ENCODE data around the gene NFIC.
A peak's percentile ranks its signal among the peaks of the same experiment; 100 is the strongest.

The NFIC gene

DNA sequence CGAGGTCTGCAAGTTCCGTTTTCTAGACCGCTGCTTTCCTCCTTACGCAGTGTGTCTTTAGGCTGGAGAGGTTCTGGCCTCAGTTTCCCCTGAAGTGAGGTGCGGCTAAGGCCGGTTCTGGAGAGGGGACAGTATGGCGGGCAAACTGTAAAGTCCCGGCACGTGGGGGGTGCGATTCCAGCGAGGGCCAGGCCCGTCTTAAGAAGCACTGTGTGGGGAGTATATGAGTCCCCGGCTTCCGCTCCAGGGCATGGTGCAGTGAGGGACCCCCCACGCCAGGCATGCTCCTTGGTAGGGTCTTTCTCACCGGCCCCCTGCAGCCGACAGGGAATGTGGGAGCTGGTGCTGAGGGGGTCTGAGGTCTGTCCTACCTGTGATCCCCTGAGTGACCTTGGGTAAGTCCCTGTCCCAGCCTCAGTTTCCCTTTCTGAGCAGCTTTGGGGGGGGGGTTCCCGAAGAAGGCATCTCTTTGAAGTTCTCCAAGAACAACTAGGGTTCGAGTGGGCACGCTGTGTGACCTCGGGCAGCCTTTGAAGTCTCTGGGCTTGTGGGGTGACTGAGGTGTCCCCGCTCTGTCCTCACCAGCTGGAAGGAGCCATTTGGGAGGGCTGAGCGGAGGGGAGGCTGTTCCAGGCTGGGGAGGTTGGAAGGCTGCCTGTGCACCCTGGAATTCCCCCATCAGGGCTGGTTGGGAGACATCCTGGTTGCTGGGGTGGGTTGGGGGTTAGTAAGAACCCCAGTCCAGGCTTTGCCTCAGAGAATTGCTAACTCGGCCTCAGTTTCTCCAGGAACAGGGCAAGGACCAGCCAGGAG is 1.5 kb downstream of the NFIC start:
- H3K36me3 ChIP-seq (ENCODE audit: control insufficient read depth in 1 of 2, insufficient read depth in 2 of 2, low read depth in 1 of 2, low read length in 2 of 2) = peaks cover 0 to under 1% of the 10 kb centered on the region in 2 experiments
- peaks cover 40% of the 10 kb centered on the region for H3K4me1 ChIP-seq (ENCODE audit: control insufficient read depth, insufficient read depth, low read depth, low read length)
- no peak overlapping the region for H2AFZ ChIP-seq (ENCODE audit: low read depth, low read length)
- peak overlapping the region in 1 of 2 experiments; percentile 74 for H3K4ac ChIP-seq (ENCODE audit: low read depth in 1 of 2, low read length in 2 of 2)
- peak overlapping the region; percentile 52 for H4K91ac ChIP-seq (ENCODE audit: low read length)
- H3K4me3 ChIP-seq (ENCODE audit: insufficient read depth in 1 of 2, low read depth in 1 of 2, low read length in 2 of 2) = peak overlapping the region; percentile 71 to 87
- peak overlapping the region; percentile 21 to 94 for H2BK12ac ChIP-seq (ENCODE audit: low read length in 2 of 2)
- H3K9me3 ChIP-seq (ENCODE audit: control insufficient read depth, low read length) = no peaks in the 10 kb centered on the region
- H3K27me3 ChIP-seq (ENCODE audit: control insufficient read depth in 1 of 2, insufficient read depth in 1 of 2, low read length in 2 of 2) = no peaks in the 10 kb centered on the region
- peaks cover 13% of the 10 kb centered on the region for H3K79me1 ChIP-seq (replicated peaks; ENCODE audit: low read length, poor library complexity, severe bottlenecking)
- peak overlapping the region; percentile 96 for H3K4me2 ChIP-seq (ENCODE audit: low read length, poor library complexity, severe bottlenecking)
- H3K23ac ChIP-seq (ENCODE audit: low read length in 2 of 2) = peak overlapping the region; percentile 29 to 97
- peak overlapping the region; percentile 86 for H3K9ac ChIP-seq (ENCODE audit: low read length)
- H3K27ac ChIP-seq (ENCODE audit: low read length, poor library complexity, severe bottlenecking) = peak overlapping the region; percentile 43
- no peak overlapping the region for H2BK5ac ChIP-seq (ENCODE audit: low read depth, low read length, poor library complexity, severe bottlenecking)
- WGBS = 24% methylated on average over 24 of the region's 24 CpGs
- H4K8ac ChIP-seq (ENCODE audit: low read length) = peak overlapping the region; percentile 88
- peak overlapping the region in 1 of 2 experiments; percentile 86 for H3K14ac ChIP-seq (ENCODE audit: low read length in 2 of 2)
- H3K18ac ChIP-seq (ENCODE audit: low read depth in 1 of 2, low read length in 2 of 2) = peak overlapping the region; percentile 67 to 89
- H2BK15ac ChIP-seq (ENCODE audit: low read depth, poor library complexity, severe bottlenecking) = peak overlapping the region; percentile 36
- DNase-seq = peak; percentile 56
- peak overlapping the region; percentile 96 for H2BK120ac ChIP-seq (ENCODE audit: low read depth, low read length)
- peak overlapping the region; percentile 87 for H2AK5ac ChIP-seq (ENCODE audit: low read length, severe bottlenecking)

DNA sequence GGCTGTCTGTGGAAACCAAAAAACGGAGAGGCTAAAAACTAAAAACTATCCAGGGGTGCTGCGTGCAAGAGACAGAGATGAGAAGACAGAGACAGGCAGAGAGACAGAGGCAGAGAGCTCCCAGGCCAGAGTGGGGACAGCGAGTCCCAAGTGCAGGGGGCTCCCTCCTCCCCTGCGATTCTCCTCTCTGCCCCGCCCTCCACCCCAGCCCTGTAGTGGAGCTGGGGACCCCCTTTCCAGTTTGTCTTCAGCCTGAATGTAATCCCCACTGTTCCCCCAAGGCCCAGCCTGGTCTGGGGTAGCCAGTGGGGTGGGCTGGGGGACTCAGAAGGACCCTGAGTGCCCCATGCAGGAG is 2.0 kb downstream of the NFIC start:
- Histone ChIP-seq H3K9ac (ENCODE audit: low read length) (peak overlapping the region; percentile 86), H3K4me3 (ENCODE audit: insufficient read depth in 1 of 2, low read depth in 1 of 2, low read length in 2 of 2) (peak overlapping the region in 1 of 2 experiments; percentile 87), H3K4me2 (ENCODE audit: low read length, poor library complexity, severe bottlenecking) (peak overlapping the region; percentile 96), H3K27me3 (ENCODE audit: control insufficient read depth in 1 of 2, insufficient read depth in 1 of 2, low read length in 2 of 2) (no peaks in the 10 kb centered on the region), H3K23ac (ENCODE audit: low read length in 2 of 2) (peak overlapping the region in 1 of 2 experiments; percentile 41), H2BK5ac (ENCODE audit: low read depth, low read length, poor library complexity, severe bottlenecking) (no peak overlapping the region), H3K4me1 (ENCODE audit: control insufficient read depth, insufficient read depth, low read depth, low read length) (peaks cover 40% of the 10 kb centered on the region), H3K36me3 (ENCODE audit: control insufficient read depth in 1 of 2, insufficient read depth in 2 of 2, low read depth in 1 of 2, low read length in 2 of 2) (peaks cover 4 to 6% of the 10 kb centered on the region in 2 experiments), H3K4ac (ENCODE audit: low read depth in 1 of 2, low read length in 2 of 2) (peak overlapping the region; percentile 2 to 74), H2BK15ac (ENCODE audit: low read depth, poor library complexity, severe bottlenecking) (no peak overlapping the region), H3K79me1 (replicated peaks; ENCODE audit: low read length, poor library complexity, severe bottlenecking) (peaks cover 14% of the 10 kb centered on the region), H2BK120ac (ENCODE audit: low read depth, low read length) (peak overlapping the region; percentile 45), H2AK5ac (ENCODE audit: low read length, severe bottlenecking) (peak overlapping the region; percentile 87), H3K14ac (ENCODE audit: low read length in 2 of 2) (peak overlapping the region in 1 of 2 experiments; percentile 83), H3K9me3 (ENCODE audit: control insufficient read depth, low read length) (no peaks in the 10 kb centered on the region), H4K8ac (ENCODE audit: low read length) (peak overlapping the region; percentile 66), H2AFZ (ENCODE audit: low read depth, low read length) (no peak overlapping the region), H3K18ac (ENCODE audit: low read depth in 1 of 2, low read length in 2 of 2) (peak overlapping the region in 1 of 2 experiments; percentile 89), H2BK12ac (ENCODE audit: low read length in 2 of 2) (peak overlapping the region in 1 of 2 experiments; percentile 56), H3K27ac (ENCODE audit: low read length, poor library complexity, severe bottlenecking) (peak overlapping the region; percentile 51), H4K91ac (ENCODE audit: low read length) (peak overlapping the region; percentile 25)
- 57% methylated on average over 2 of the region's 5 CpGs for WGBS
- no peak for DNase-seq

DNA sequence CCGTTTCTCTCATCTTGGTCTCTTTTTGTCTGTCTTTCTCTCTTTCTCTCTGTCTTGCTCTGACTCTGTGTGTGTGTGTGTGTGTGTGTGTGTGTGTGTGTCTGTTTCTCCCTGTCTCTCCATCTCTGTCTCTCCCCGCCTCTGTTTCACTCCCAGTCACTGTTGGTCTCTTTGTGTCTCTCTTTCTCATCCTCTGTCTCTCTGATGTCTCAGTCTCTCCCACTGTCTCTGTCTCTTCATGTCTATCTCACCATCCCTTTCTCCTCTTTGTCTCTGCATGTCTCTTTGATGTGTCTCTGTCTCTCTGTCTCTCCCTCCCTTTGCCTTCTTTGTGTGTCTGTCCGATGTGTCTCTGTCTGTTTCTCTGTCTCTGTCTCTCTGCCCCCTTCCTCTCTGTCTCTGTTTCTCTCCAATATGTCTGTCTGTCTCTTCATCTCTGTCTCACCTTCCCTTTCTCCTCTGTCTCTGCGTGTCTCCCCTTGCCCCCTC is 2.5 kb downstream of the NFIC start:
- H2BK12ac ChIP-seq (ENCODE audit: low read length in 2 of 2) = peak overlapping the region in 1 of 2 experiments; percentile 4
- peaks cover 38% of the 10 kb centered on the region for H3K4me1 ChIP-seq (ENCODE audit: control insufficient read depth, insufficient read depth, low read depth, low read length)
- peak overlapping the region in 1 of 2 experiments; percentile 5 for H3K14ac ChIP-seq (ENCODE audit: low read length in 2 of 2)
- H2BK120ac ChIP-seq (ENCODE audit: low read depth, low read length) = peak overlapping the region; percentile 91
- peak overlapping the region; percentile 67 for H4K8ac ChIP-seq (ENCODE audit: low read length)
- peaks cover 12% of the 10 kb centered on the region for H3K79me1 ChIP-seq (replicated peaks; ENCODE audit: low read length, poor library complexity, severe bottlenecking)
- H3K9me3 ChIP-seq (ENCODE audit: control insufficient read depth, low read length) = no peaks in the 10 kb centered on the region
- H3K23ac ChIP-seq (ENCODE audit: low read length in 2 of 2) = no peak overlapping the region
- no peak overlapping the region for H2BK15ac ChIP-seq (ENCODE audit: low read depth, poor library complexity, severe bottlenecking)
- H2AFZ ChIP-seq (ENCODE audit: low read depth, low read length) = no peak overlapping the region
- H4K91ac ChIP-seq (ENCODE audit: low read length) = peak overlapping the region; percentile 78
- H2BK5ac ChIP-seq (ENCODE audit: low read depth, low read length, poor library complexity, severe bottlenecking) = no peak overlapping the region
- WGBS = 32% methylated on average over 3 of the region's 4 CpGs
- peak overlapping the region; percentile 96 for H3K4me2 ChIP-seq (ENCODE audit: low read length, poor library complexity, severe bottlenecking)
- H3K27me3 ChIP-seq (ENCODE audit: control insufficient read depth in 1 of 2, insufficient read depth in 1 of 2, low read length in 2 of 2) = no peaks in the 10 kb centered on the region
- H3K9ac ChIP-seq (ENCODE audit: low read length) = peak overlapping the region; percentile 86
- peak overlapping the region; percentile 51 for H3K27ac ChIP-seq (ENCODE audit: low read length, poor library complexity, severe bottlenecking)
- peak overlapping the region; percentile 36 to 74 for H3K4ac ChIP-seq (ENCODE audit: low read depth in 1 of 2, low read length in 2 of 2)
- DNase-seq = peak; percentile 76
- peak overlapping the region; percentile 27 for H2AK5ac ChIP-seq (ENCODE audit: low read length, severe bottlenecking)
- H3K4me3 ChIP-seq (ENCODE audit: insufficient read depth in 1 of 2, low read depth in 1 of 2, low read length in 2 of 2) = peak overlapping the region in 1 of 2 experiments; percentile 87
- H3K18ac ChIP-seq (ENCODE audit: low read depth in 1 of 2, low read length in 2 of 2) = peak overlapping the region; percentile 64 to 89
- H3K36me3 ChIP-seq (ENCODE audit: control insufficient read depth in 1 of 2, insufficient read depth in 2 of 2, low read depth in 1 of 2, low read length in 2 of 2) = peaks cover 4 to 9% of the 10 kb centered on the region in 2 experiments

Measured in mesenchymal stem cell (in vitro differentiated cells and primary cell).